Activated CD4-positive, alpha-beta T cell treated with anti-CD3 and anti-CD28 coated beads, Interleukin-2, amount 50 U/mL, for 16 hours (primary cell): ENCODE results near the gene PRG2.
"Not testable (repeated sequence)": the region's sequence is repeated elsewhere in the genome, so short reads cannot be mapped to it uniquely, and the experiment has no call there.

ENCODE experiments used
- DNase-seq: peaks from one replicate; pipeline ENCODE4 v3.0.0-alpha.2; 2020

PRG2 gene

GRCh38 chr11:57344826-57345225, 45.6 kb downstream of the PRG2 start:
- no peak for DNase-seq

DNA sequence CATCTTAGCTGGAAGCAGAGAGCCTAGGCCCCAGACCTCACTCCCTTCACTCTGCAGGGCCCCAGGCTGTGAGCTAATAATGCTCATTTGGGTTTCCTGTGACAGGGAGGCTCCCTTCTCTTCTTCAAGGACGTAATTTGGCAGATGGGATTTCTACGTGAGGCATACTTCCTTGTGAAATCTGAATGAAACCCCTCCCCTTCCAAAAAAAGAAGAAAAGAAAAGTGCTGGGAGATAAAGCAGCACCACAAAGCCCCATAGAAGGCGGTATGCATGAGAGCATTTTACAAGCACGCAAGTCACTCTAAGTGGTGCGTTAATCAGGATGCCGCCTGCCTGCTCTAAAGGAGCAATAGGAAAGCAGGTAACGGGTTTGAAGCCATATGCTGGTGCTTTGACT, 46.6 kb downstream of the PRG2 start:
- DNase-seq = no peak

DNA sequence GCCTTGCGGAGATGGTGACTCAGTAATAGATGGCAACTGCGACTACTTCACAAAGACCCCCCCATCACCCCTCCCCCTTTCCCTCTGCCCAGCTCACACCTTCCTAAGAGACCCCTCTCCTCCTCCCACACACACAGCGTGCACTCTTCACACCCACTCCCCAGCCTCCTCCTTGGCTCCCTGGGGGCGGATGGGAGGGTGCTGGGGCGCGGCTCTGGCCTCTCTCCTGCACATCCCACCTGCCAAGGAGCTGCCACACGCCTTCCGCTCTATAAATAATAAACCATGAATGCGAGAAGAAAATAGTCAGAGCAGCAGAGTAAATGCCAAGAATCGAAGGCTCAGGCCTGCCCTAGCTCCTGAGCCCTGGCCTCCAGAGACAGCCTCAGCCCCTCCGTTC, 47.7 kb downstream of the PRG2 start:
- DNase-seq = no peak

DNA sequence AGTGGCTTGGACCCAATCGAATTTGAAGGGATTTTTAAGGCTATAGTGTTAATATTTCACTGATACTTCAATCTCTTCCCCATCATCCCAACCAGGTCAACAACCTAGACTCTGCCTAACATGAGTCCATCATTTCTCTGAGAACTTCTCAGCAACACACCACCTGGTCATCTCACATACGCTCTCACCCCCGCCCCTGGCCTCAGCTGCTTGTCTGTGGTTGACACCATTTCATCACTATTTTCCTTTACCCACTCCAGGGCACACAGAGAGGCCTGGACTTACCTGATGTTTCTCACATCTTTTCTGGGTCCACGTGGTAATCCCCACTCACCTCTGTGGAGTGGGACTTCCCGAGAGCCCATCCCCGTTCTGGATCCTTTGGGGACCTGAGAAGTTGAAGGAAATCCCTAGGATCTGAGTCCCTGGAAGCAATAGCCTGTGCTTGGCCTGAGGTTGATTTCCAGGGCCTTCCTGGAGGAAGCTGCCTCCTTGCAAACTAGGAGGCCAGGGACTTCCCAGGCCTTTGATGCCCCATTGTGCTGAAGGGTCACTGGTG, 49.1 kb downstream of the PRG2 start:
- DNase-seq = no peak

- DNase-seq = no peak
Measured at GRCh38 chr11:57340039-57340615, 50.3 kb downstream of the PRG2 start.

- no peak for DNase-seq
Measured at GRCh38 chr11:57339328-57339727, 51.1 kb downstream of the PRG2 start.

- no peak for DNase-seq
Measured at GRCh38 chr11:57338142-57338541, 52.3 kb downstream of the PRG2 start, which contains the start of gene P2RX3. Gene P2RX3, plus strand, starts transcription at chr11:57338352. Its CDS starts 199 bp downstream, at chr11:57338551.

DNA sequence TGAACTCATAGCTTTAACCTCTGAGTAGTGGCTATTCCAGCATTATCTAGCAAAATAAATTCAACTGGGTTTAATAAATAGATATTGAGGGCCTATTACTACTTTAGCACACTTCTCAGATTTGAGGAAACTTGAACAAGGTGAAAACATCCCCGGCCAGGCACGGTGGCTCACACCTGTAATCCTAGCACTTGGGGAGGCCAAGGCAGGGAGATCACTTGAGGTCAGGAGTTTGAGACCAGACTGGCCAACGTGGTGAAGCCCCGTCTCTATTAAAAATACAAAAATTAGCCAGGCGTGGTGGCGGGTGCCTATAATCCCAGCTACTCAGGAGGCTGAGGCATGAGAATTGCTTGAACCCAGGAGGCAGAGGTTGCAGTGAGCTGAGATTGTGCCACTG, 53.6 kb downstream of the PRG2 start:
- not testable (repeated sequence) for DNase-seq
